ENCODE measurements around the gene ADAM22. TPM values are rescaled to one million over a fixed set of nuclear protein-coding genes. Genes with fewer than 3 reads are reported as not detected.

The ADAM22 gene
- total and polyA plus RNA-seq, 2 donors from 2014 or later: 2.2 to 7.9 TPM

- no peak for TF ChIP-seq CTCF (IDR thresholded peaks at IDR 0.05; ENCODE audit: borderline replicate concordance, extremely low read depth, insufficient read depth)
- Histone ChIP-seq H3K27ac (ENCODE audit: low read depth in 2 of 2, low read length in 2 of 2) (no peak overlapping the region), H3K4me1 (ENCODE audit: control insufficient read depth in 2 of 3, insufficient read depth in 2 of 3, low read depth in 1 of 3, low read length in 3 of 3) (no peaks in the 10 kb centered on the region), H3K9ac (ENCODE audit: low read length in 3 of 3) (no peak overlapping the region), H3K27me3 (ENCODE audit: control insufficient read depth, insufficient read depth, low read length) (no peaks in the 10 kb centered on the region), H3K9me3 (ENCODE audit: control insufficient read depth in 2 of 3, insufficient read depth in 1 of 3, low read length in 3 of 3) (no peaks in the 10 kb centered on the region), H3K4me3 (ENCODE audit: low read length in 3 of 3) (no peak overlapping the region), H3K36me3 (ENCODE audit: control insufficient read depth in 2 of 3, insufficient read depth in 3 of 3, low read length in 3 of 3) (no peaks in the 10 kb centered on the region)
- intact Hi-C loops (cut with DNase I): no loop called here
- DNase-seq (no peak), FAIRE-seq (no peak)
Measured at GRCh38 chr7:87966271-87966670, 32.2 kb downstream of the ADAM22 start.

GRCh38 chr7:87968021-87968420 lies 34.0 kb downstream of the ADAM22 start:
- H3K9ac ChIP-seq (ENCODE audit: low read length in 3 of 3): no peak overlapping the region
- intact Hi-C loops (cut with DNase I): no loop called here
- no peak for TF ChIP-seq CTCF (IDR thresholded peaks at IDR 0.05; ENCODE audit: borderline replicate concordance, extremely low read depth, insufficient read depth)
- no peak for DNase-seq
- no peaks in the 10 kb centered on the region for H3K27me3 ChIP-seq (ENCODE audit: control insufficient read depth, insufficient read depth, low read length)
- no peak for FAIRE-seq
- no peaks in the 10 kb centered on the region for H3K9me3 ChIP-seq (ENCODE audit: control insufficient read depth in 2 of 3, insufficient read depth in 1 of 3, low read length in 3 of 3)
- H3K36me3 ChIP-seq (ENCODE audit: control insufficient read depth in 2 of 3, insufficient read depth in 3 of 3, low read length in 3 of 3): no peaks in the 10 kb centered on the region
- no peak overlapping the region for H3K4me3 ChIP-seq (ENCODE audit: low read length in 3 of 3)
- no peaks in the 10 kb centered on the region for H3K4me1 ChIP-seq (ENCODE audit: control insufficient read depth in 2 of 3, insufficient read depth in 2 of 3, low read depth in 1 of 3, low read length in 3 of 3)
- no peak overlapping the region for H3K27ac ChIP-seq (ENCODE audit: low read depth in 2 of 2, low read length in 2 of 2)

- H3K9ac ChIP-seq (ENCODE audit: low read length in 3 of 3): no peak overlapping the region
- H3K4me1 ChIP-seq (ENCODE audit: control insufficient read depth in 2 of 3, insufficient read depth in 2 of 3, low read depth in 1 of 3, low read length in 3 of 3): no peaks in the 10 kb centered on the region
- no peak for DNase-seq
- no peaks in the 10 kb centered on the region for H3K36me3 ChIP-seq (ENCODE audit: control insufficient read depth in 2 of 3, insufficient read depth in 3 of 3, low read length in 3 of 3)
- no peak overlapping the region for H3K27ac ChIP-seq (ENCODE audit: low read depth in 2 of 2, low read length in 2 of 2)
- intact Hi-C loops (cut with DNase I): no loop called here
- no peak overlapping the region for H3K4me3 ChIP-seq (ENCODE audit: low read length in 3 of 3)
- no peak for FAIRE-seq
- TF ChIP-seq CTCF (IDR thresholded peaks at IDR 0.05; ENCODE audit: borderline replicate concordance, extremely low read depth, insufficient read depth): no peak
- H3K27me3 ChIP-seq (ENCODE audit: control insufficient read depth, insufficient read depth, low read length): no peaks in the 10 kb centered on the region
- H3K9me3 ChIP-seq (ENCODE audit: control insufficient read depth in 2 of 3, insufficient read depth in 1 of 3, low read length in 3 of 3): no peaks in the 10 kb centered on the region
Measured at GRCh38 chr7:87982116-87982515, 48.1 kb downstream of the ADAM22 start.

- H3K9ac ChIP-seq (ENCODE audit: low read length in 3 of 3): no peak overlapping the region
- no peaks in the 10 kb centered on the region for H3K36me3 ChIP-seq (ENCODE audit: control insufficient read depth in 2 of 3, insufficient read depth in 3 of 3, low read length in 3 of 3)
- no peak overlapping the region for H3K27ac ChIP-seq (ENCODE audit: low read depth in 2 of 2, low read length in 2 of 2)
- no peak overlapping the region for H3K4me3 ChIP-seq (ENCODE audit: low read length in 3 of 3)
- DNase-seq: no peak
- H3K27me3 ChIP-seq (ENCODE audit: control insufficient read depth, insufficient read depth, low read length): no peaks in the 10 kb centered on the region
- intact Hi-C loops (cut with DNase I): no loop called here
- H3K9me3 ChIP-seq (ENCODE audit: control insufficient read depth in 2 of 3, insufficient read depth in 1 of 3, low read length in 3 of 3): no peaks in the 10 kb centered on the region
- H3K4me1 ChIP-seq (ENCODE audit: control insufficient read depth in 2 of 3, insufficient read depth in 2 of 3, low read depth in 1 of 3, low read length in 3 of 3): no peaks in the 10 kb centered on the region
- FAIRE-seq: no peak
- no peak for TF ChIP-seq CTCF (IDR thresholded peaks at IDR 0.05; ENCODE audit: borderline replicate concordance, extremely low read depth, insufficient read depth)
Measured at GRCh38 chr7:87984088-87984487, 50.0 kb downstream of the ADAM22 start.

All from kidney (tissue), 14 donors.